Peyer's patch (tissue), 4 donors: ENCODE results near the gene ISOC2. TPM values are rescaled to one million over a fixed set of nuclear protein-coding genes. Genes with fewer than 3 reads are reported as not detected.

Source experiments
- DNase-seq, 3 donors: peaks; one replicate each; pipeline ENCODE4 v3.0.0-alpha.2; 2017 to 2019
- H3K27ac ChIP-seq, 4 donors: fragments of 200-600 bp; sonication (generic); one replicate each; pipeline ENCODE4 v1.5.1; 2016 to 2019
- H3K27me3 ChIP-seq, 2 donors: fragments of 200-600 bp; sonication (generic); one replicate each; pipeline ENCODE4 v1.5.1; 2019
- H3K36me3 ChIP-seq, 3 donors: fragments of 200-600 bp; sonication (generic); one replicate each; pipeline ENCODE4 v1.5.1; 2016 to 2019
- H3K4me1 ChIP-seq, 4 donors: fragments of 200-600 bp; sonication (generic); one replicate each; pipeline ENCODE4 v1.5.1; 2016 to 2019
- H3K4me3 ChIP-seq, 4 donors: fragments of 200-600 bp; sonication (generic); 1 replicate in 3 of 4; 2 replicates in 1 of 4; pipeline ENCODE4 v1.5.1; 2016 to 2019; ENCODE audit warnings: mild to moderate bottlenecking in 1 of 4
- H3K9me3 ChIP-seq, 4 donors: fragments of 200-600 bp; sonication (generic); one replicate each; pipeline ENCODE4 v1.5.1; 2016 to 2019; ENCODE audit warnings: mild to moderate bottlenecking in 1 of 4
- CTCF ChIP-seq, 6 experiments: fragments of 450-650 bp in 4 of 6; fragments of 200-600 bp in 2 of 6; sonication (generic) in 1 of 6; IDR thresholded peaks; one replicate each; pipeline ENCODE4 v1.5.1; 2017 to 2019; ENCODE audit warnings: antibody characterized with exemption in 6 of 6, mild to moderate bottlenecking in 3 of 6, moderate library complexity in 1 of 6
- POLR2A ChIP-seq, 2 donors: fragments of 450-650 bp; IDR thresholded peaks; one replicate each; pipeline ENCODE4 v1.5.1; 2017; ENCODE audit warnings: antibody characterized with exemption in 2 of 2, mild to moderate bottlenecking in 2 of 2, moderate library complexity in 2 of 2
- total RNA-seq, 4 donors: library from RNA; depleted of rRNA; stranded (reverse); fragments of >200 nt; gene quantifications; one replicate each; pipeline ENCODE4 v1.1.0, GENCODE V29; 2016

Gene ISOC2
- total RNA-seq, 4 donors from 2014 or later, result 28.1 to 102 (median 60.0) TPM

- Histone ChIP-seq H3K4me3 (peak within 1 kb of the TSS in 1 of 4 donors; percentile 13), H3K27ac (peak within 1 kb of the TSS; percentile 48 to 87 (median 80)), H3K9me3 (no peaks in the 10 kb centered on the region), H3K4me1 (peaks cover 0 to 42% (median 12%) of the 10 kb centered on the region in 4 donors), H3K27me3 (no peaks in the 10 kb centered on the region), H3K36me3 (peaks cover 0 to 11% (median 0%) of the 10 kb centered on the region in 3 donors)
- no peak for DNase-seq
- TF ChIP-seq CTCF (IDR thresholded peaks at IDR 0.05), result no peak
- no peak for TF ChIP-seq POLR2A (IDR thresholded peaks at IDR 0.05)
These were observed 26.7 kb upstream of the ISOC2 start, which contains the start of gene SSC5D for GRCh38 chr19:55487924-55488687. Gene SSC5D (plus strand): TSS chr19:55488436. CDS start chr19:55488590, 154 bp downstream.

- Histone ChIP-seq H3K4me3 (no peak overlapping the region), H3K9me3 (no peaks in the 10 kb centered on the region), H3K4me1 (peaks cover 0 to 42% (median 12%) of the 10 kb centered on the region in 4 donors), H3K27ac (peak overlapping the region; percentile 48 to 87 (median 80)), H3K36me3 (peaks cover 0 to 20% (median 0%) of the 10 kb centered on the region in 3 donors), H3K27me3 (no peaks in the 10 kb centered on the region)
- DNase-seq, result no peak
- TF ChIP-seq POLR2A (IDR thresholded peaks at IDR 0.05) (no peak), CTCF (IDR thresholded peaks at IDR 0.05) (no peak)
These were observed 25.8 kb upstream of the ISOC2 start for GRCh38 chr19:55486971-55487923.

GRCh38 chr19:55486043-55486970 lies 24.9 kb upstream of the ISOC2 start:
- Histone ChIP-seq H3K27ac (peak overlapping the region; percentile 48 to 87 (median 80)), H3K27me3 (no peaks in the 10 kb centered on the region), H3K4me1 (peaks cover 0 to 42% (median 12%) of the 10 kb centered on the region in 4 donors), H3K36me3 (peaks cover 0 to 27% (median 0%) of the 10 kb centered on the region in 3 donors), H3K4me3 (no peak overlapping the region), H3K9me3 (no peaks in the 10 kb centered on the region)
- DNase-seq, result no peak
- TF ChIP-seq CTCF (IDR thresholded peaks at IDR 0.05) (no peak), POLR2A (IDR thresholded peaks at IDR 0.05) (no peak)

- TF ChIP-seq POLR2A (IDR thresholded peaks at IDR 0.05) (no peak), CTCF (IDR thresholded peaks at IDR 0.05) (no peak)
- peak overlapping the region; percentile 51 to 64 (median 58) for H3K4me3 ChIP-seq
- peak overlapping the region; percentile 77 to 87 (median 80) for H3K27ac ChIP-seq
- DNase-seq, result no peak
- no peaks in the 10 kb centered on the region for H3K9me3 ChIP-seq
- H3K4me1 ChIP-seq, result peaks cover 0 to 42% (median 12%) of the 10 kb centered on the region in 4 donors
- H3K27me3 ChIP-seq, result no peaks in the 10 kb centered on the region
- H3K36me3 ChIP-seq, result peaks cover 0 to 27% (median 0%) of the 10 kb centered on the region in 3 donors
These were observed 24.1 kb upstream of the ISOC2 start for GRCh38 chr19:55485439-55486011.
